Duodenal mucosa (tissue), 2 donors: ENCODE results near the gene VCL.

Experiments
- H3K27ac ChIP-seq: one replicate; pipeline ENCODE4 v1.7.0; 2013; ENCODE audit warnings: low read depth, low read length
- H3K27me3 ChIP-seq, 2 donors: one replicate each; pipeline ENCODE4 v1.7.0; 2013; ENCODE audit warnings: low read length in 2 of 2, control low read depth in 1 of 2; ENCODE audit not compliant: insufficient read depth in 2 of 2, control insufficient read depth in 1 of 2
- H3K36me3 ChIP-seq, 2 donors: one replicate each; pipeline ENCODE4 v1.7.0; 2013; ENCODE audit warnings: low read length in 2 of 2, control low read depth in 1 of 2; ENCODE audit not compliant: insufficient read depth in 2 of 2, control insufficient read depth in 1 of 2
- H3K4me1 ChIP-seq, 2 donors: one replicate each; pipeline ENCODE4 v1.7.0; 2013; ENCODE audit warnings: low read length in 2 of 2, control low read depth in 1 of 2; ENCODE audit not compliant: insufficient read depth in 2 of 2, control insufficient read depth in 1 of 2
- H3K4me3 ChIP-seq, 2 donors: one replicate each; pipeline ENCODE4 v1.7.0; 2013; ENCODE audit warnings: low read length in 2 of 2, low read depth in 1 of 2
- H3K9ac ChIP-seq, 2 donors: one replicate each; pipeline ENCODE4 v1.7.0; 2013; ENCODE audit warnings: low read length in 2 of 2, low read depth in 1 of 2
- H3K9me3 ChIP-seq, 2 donors: one replicate each; pipeline ENCODE4 v1.7.0; 2013; ENCODE audit warnings: low read length in 2 of 2, control low read depth in 1 of 2; ENCODE audit not compliant: control insufficient read depth in 1 of 2

Gene VCL

DNA sequence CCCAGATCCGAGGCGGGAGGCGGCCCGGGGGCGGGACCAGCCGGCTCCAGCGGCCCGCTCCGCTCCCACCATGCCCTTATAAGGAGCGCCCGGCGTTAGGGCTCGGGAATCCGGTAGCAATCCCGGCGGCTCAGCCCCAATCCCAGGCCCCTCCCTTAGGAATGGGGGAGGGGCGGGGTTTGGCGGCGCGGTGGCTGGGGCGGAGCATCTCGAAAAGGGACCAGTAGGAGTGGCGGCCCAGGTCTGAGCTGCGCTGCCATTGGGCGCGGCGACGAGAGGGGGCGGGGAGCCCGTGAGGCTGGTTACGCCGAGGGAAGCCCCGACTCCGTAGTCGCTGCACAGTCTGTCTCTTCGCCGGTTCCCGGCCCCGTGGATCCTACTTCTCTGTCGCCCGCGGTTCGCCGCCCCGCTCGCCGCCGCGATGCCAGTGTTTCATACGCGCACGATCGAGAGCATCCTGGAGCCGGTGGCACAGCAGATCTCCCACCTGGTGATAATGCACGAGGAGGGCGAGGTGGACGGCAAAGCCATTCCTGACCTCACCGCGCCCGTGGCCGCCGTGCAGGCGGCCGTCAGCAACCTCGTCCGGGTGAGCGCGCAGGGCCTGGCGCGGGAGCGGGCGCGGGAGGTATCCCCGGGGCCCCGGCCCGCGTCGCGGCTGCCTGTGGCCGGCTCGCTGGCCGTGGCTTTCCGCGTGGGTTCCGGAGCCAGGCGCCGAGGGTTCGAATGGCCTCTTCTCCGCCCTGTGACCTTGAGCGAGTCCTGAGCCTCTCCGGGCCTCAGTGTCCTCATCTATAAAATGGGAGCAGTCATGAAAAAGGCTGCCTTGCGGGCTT is at the start of gene VCL:
Gene VCL, plus strand, starts transcription at position 330 of the 836 bp plus-strand sequence. Its CDS starts 92 bp downstream, at position 422.
- Histone ChIP-seq H3K36me3 (no peaks in the 10 kb centered on the region), H3K9me3 (no peaks in the 10 kb centered on the region), H3K9ac (peak within 1 kb of the TSS; percentile 98 to 99), H3K27me3 (no peaks in the 10 kb centered on the region), H3K4me3 (peak within 1 kb of the TSS; percentile 85 to 94), H3K4me1 (peaks cover 17 to 24% of the 10 kb centered on the region in 2 donors), H3K27ac (peak within 1 kb of the TSS; percentile 99)

DNA sequence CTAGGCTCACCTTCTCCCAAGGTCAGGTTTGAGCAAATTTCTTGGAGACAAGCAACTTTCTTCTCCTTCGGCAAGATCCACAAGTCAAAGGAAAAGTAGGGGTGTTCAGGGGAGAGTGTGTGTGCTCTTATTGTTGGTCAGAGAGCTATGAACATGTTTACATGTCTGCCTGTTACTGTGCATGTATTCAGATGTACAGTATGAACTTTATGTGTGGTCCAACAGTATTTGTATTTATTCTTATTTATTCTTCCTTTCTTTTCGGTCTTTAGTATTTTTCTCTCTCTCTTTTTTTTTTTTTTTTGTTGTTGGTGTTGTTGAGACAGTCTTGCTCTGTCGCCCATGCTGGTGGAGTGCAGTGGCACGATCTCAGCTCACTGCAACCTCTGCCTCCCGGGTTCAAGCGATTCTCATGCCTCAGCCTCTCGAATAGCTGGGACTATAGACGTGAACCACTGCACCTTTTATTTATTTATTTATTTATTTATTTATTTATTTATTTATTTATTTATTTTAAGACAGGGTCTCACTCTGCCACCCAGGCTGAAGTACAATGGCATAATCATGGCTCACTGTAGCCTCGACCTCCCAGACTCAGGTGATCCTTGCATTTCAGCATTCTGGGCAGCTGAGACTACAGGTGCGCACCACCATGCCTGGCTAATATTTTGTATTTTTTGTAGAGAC is 48.8 kb upstream of the VCL start:
- Histone ChIP-seq H3K36me3 (no peaks in the 10 kb centered on the region), H3K9ac (no peak overlapping the region), H3K4me3 (no peak overlapping the region), H3K4me1 (no peaks in the 10 kb centered on the region), H3K9me3 (no peaks in the 10 kb centered on the region), H3K27me3 (no peaks in the 10 kb centered on the region), H3K27ac (no peak overlapping the region)

- Histone ChIP-seq H3K4me1 (no peaks in the 10 kb centered on the region), H3K4me3 (no peak overlapping the region), H3K9ac (no peak overlapping the region), H3K27me3 (no peaks in the 10 kb centered on the region), H3K9me3 (no peaks in the 10 kb centered on the region), H3K27ac (no peak overlapping the region), H3K36me3 (no peaks in the 10 kb centered on the region)
Measured at GRCh38 chr10:73950155-73950948, 47.6 kb upstream of the VCL start.

DNA sequence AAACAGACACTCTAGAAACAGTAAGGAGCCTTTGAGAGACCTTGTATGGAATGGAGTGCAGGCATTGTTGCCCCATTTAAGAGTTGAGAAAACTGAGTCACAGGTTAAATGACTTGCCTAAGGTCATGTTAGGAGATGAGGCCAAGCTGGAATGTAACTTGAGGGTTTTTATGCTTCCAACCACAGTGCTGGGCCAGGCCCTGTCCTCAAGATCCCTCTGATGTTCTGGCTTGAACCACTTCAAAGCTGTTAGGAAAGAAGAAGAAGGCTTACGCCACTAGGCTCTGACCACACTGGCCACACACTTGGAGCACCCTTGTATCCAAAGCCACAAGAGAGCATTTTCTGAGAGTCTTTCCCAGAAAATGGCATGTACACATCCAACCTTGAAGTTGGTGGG is 44.3 kb upstream of the VCL start:
- H3K36me3 ChIP-seq = no peaks in the 10 kb centered on the region
- no peaks in the 10 kb centered on the region for H3K9me3 ChIP-seq
- peaks cover 13 to 15% of the 10 kb centered on the region in 2 donors for H3K4me1 ChIP-seq
- no peak overlapping the region for H3K9ac ChIP-seq
- H3K27me3 ChIP-seq = no peaks in the 10 kb centered on the region
- H3K4me3 ChIP-seq = no peak overlapping the region
- no peak overlapping the region for H3K27ac ChIP-seq

GRCh38 chr10:73954737-73955136 is 43.2 kb upstream of the VCL start:
- Histone ChIP-seq H3K27me3 (no peaks in the 10 kb centered on the region), H3K36me3 (no peaks in the 10 kb centered on the region), H3K27ac (no peak overlapping the region), H3K4me3 (no peak overlapping the region), H3K9me3 (no peaks in the 10 kb centered on the region), H3K9ac (no peak overlapping the region), H3K4me1 (peaks cover 15 to 19% of the 10 kb centered on the region in 2 donors)

GRCh38 chr10:73955719-73956118 is 42.2 kb upstream of the VCL start:
- Histone ChIP-seq H3K9ac (no peak overlapping the region), H3K36me3 (no peaks in the 10 kb centered on the region), H3K4me3 (no peak overlapping the region), H3K9me3 (no peaks in the 10 kb centered on the region), H3K4me1 (peaks cover 15 to 21% of the 10 kb centered on the region in 2 donors), H3K27ac (no peak overlapping the region), H3K27me3 (no peaks in the 10 kb centered on the region)

DNA sequence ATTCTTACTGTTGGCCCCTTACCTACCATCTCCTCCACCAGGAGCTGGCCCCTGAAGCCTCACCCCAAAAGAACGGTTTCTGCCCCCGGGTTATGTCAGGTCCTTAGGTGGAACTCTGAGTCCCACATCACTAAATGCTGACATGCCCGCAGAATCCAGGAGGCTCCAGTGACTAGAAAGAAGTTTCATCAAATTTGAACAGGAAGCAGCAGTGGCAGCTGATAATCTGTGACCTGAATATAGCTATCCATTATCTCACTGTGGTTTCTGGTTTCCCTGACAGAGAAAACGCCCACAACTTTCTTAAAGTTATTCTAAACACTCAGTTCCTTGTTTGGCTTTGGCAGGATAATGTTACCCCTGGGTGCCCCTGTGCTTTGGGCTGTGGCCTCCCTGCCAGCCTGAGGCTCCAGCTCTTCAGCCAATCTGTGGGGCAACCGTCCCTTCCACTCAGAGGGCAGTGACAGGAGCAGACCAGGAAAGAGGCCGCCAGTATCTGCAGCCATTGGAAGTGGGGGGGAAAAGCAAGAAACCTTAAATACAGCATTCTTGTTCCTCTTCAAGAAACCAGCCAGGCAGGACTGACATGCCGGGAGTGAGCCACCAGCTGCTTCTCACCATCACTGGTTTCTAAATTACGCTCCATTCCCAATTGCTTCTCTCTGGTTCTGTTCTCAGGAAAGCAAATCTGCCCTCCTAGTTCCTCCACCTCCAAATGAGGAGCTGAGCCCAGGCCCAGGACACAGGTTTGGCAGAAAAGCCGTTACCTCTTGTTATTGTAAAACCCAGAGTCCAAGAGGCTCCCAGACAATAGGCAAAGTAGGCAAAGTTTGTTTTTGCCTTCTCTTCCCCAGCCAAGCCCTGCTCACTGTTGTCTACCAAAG is 41.2 kb upstream of the VCL start:
- no peak overlapping the region for H3K4me3 ChIP-seq
- H3K4me1 ChIP-seq = peaks cover 15 to 21% of the 10 kb centered on the region in 2 donors
- no peak overlapping the region for H3K27ac ChIP-seq
- H3K9me3 ChIP-seq = no peaks in the 10 kb centered on the region
- no peaks in the 10 kb centered on the region for H3K36me3 ChIP-seq
- no peaks in the 10 kb centered on the region for H3K27me3 ChIP-seq
- H3K9ac ChIP-seq = no peak overlapping the region

DNA sequence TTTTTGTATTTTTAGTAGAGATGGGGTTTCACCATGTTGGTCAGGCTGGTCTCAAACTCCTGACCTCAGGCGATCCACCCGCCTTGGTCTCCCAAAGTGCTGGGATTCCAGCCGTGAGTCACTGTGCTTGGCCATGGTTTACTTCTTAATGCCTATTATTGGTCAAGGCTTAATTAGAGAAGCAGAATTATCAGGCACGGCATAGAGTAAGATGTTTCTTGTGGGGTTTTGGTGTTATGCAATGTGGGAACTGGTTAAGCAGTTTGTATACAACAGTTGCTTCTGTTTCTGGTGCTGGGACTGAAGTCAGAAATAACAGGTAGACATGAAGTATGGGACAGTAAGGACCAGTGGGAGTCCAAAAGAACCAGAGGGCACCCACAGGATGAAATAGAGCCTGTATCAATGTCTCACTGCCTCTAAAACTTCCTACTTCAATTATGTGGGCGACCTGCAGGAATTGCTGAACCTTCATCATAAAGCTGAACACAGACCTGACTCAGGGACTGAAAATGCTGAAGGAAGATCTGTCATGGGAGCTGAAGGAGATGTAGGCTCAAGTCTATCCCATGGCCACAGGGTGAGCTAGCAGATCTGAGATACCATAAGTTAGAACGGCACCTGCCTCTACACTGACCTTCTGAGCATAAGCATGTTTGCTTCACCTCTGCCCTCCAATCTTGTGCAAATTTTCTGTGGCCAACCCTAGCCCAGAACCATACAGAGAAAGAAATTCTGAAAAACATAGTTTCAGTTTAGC is 38.3 kb upstream of the VCL start:
- Histone ChIP-seq H3K4me3 (no peak overlapping the region), H3K27me3 (no peaks in the 10 kb centered on the region), H3K9ac (no peak overlapping the region), H3K9me3 (no peaks in the 10 kb centered on the region), H3K4me1 (peaks cover 15 to 21% of the 10 kb centered on the region in 2 donors), H3K27ac (no peak overlapping the region), H3K36me3 (no peaks in the 10 kb centered on the region)

DNA sequence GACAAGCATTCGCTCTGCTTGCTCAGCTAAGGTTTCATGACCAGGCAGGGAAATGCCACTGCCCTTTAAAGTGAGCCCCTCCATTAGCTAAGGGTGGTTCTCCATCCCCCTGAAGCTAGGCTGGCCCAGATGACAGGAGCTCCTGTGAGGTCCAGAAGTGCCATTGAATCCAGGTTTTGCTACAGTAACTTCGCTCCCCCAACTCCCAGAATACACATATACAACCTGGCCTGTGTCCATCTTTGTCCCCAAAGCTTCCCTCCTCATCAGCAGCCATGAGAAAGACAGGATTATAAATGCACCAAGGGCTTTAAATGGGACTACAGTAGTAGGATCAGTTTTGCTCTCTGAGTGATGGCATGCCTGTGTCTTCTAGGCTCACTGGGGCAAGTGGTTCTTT is 35.5 kb upstream of the VCL start:
- no peak overlapping the region for H3K4me3 ChIP-seq
- H3K27ac ChIP-seq = no peak overlapping the region
- no peak overlapping the region for H3K9ac ChIP-seq
- peaks cover 6 to 22% of the 10 kb centered on the region in 2 donors for H3K4me1 ChIP-seq
- H3K9me3 ChIP-seq = no peaks in the 10 kb centered on the region
- no peaks in the 10 kb centered on the region for H3K27me3 ChIP-seq
- no peaks in the 10 kb centered on the region for H3K36me3 ChIP-seq
